ENCODE results near the gene RO60. TPM values are rescaled to one million over a fixed set of nuclear protein-coding genes. Genes with fewer than 3 reads are reported as not detected.

Gene RO60
- total RNA-seq, 4 donors from 2014 or later, result 43.4 to 63.9 (median 62.6) TPM

GRCh38 chr1:193054169-193054675 is 5.2 kb upstream of the RO60 start:
- WGBS, result 76% methylated on average over 4 of the region's 4 CpGs
- no peaks in the 10 kb centered on the region for H3K9me3 ChIP-seq
- no peak for TF ChIP-seq EP300 (IDR thresholded peaks at IDR 0.05)
- no peak for TF ChIP-seq POLR2AphosphoS5 (IDR thresholded peaks at IDR 0.05)
- no peak for TF ChIP-seq CTCF (IDR thresholded peaks at IDR 0.05)
- TF ChIP-seq POLR2A (IDR thresholded peaks at IDR 0.05), result no peak

GRCh38 chr1:193058529-193059281 is 707 bp upstream of the RO60 start:
- Histone ChIP-seq H3K27me3 (no peaks in the 10 kb centered on the region), H3K9me3 (no peaks in the 10 kb centered on the region), H3K4me3 (peak overlapping the region; percentile 95), H3K36me3 (no peaks in the 10 kb centered on the region), H3K4me1 (peaks cover 33% of the 10 kb centered on the region), H3K27ac (peak overlapping the region; percentile 100)
- DNase-seq (ENCODE audit: low spot score in 2 of 2), result peak; percentile 64 to 81
- 0% methylated on average over 17 of the region's 37 CpGs for WGBS
- TF ChIP-seq CTCF (IDR thresholded peaks at IDR 0.05) (no peak), EP300 (IDR thresholded peaks at IDR 0.05) (no peak), POLR2AphosphoS5 (IDR thresholded peaks at IDR 0.05) (no peak), POLR2A (IDR thresholded peaks at IDR 0.05) (no peak)

More at GRCh38 chr1:193054169-193054675, 5.2 kb upstream of the RO60 start:
- Histone ChIP-seq H3K27me3 (no peaks in the 10 kb centered on the region), H3K27ac (no peak overlapping the region), H3K4me1 (peaks cover 16% of the 10 kb centered on the region), H3K4me3 (no peak overlapping the region), H3K36me3 (peaks cover 14% of the 10 kb centered on the region)
- no peak for DNase-seq (ENCODE audit: low spot score in 2 of 2)

- no peaks in the 10 kb centered on the region for H3K9me3 ChIP-seq
- peak overlapping the region; percentile 100 for H3K27ac ChIP-seq
- H3K4me1 ChIP-seq, result peaks cover 33% of the 10 kb centered on the region
- H3K4me3 ChIP-seq, result peak overlapping the region; percentile 95
- no peaks in the 10 kb centered on the region for H3K27me3 ChIP-seq
- H3K36me3 ChIP-seq, result no peaks in the 10 kb centered on the region
- no peak for DNase-seq (ENCODE audit: low spot score in 2 of 2)
- TF ChIP-seq CTCF (IDR thresholded peaks at IDR 0.05) (no peak), EP300 (IDR thresholded peaks at IDR 0.05) (no peak), POLR2A (IDR thresholded peaks at IDR 0.05) (no peak), POLR2AphosphoS5 (IDR thresholded peaks at IDR 0.05) (no peak)
- under 1% methylated on average over 9 of the region's 9 CpGs for WGBS
These were observed 647 bp downstream of the RO60 start for GRCh38 chr1:193060115-193060403.

- H3K4me1 ChIP-seq, result peaks cover 33% of the 10 kb centered on the region
- H3K27ac ChIP-seq, result peak overlapping the region; percentile 100
- H3K9me3 ChIP-seq, result no peaks in the 10 kb centered on the region
- H3K27me3 ChIP-seq, result no peaks in the 10 kb centered on the region
- no peak for DNase-seq (ENCODE audit: low spot score in 2 of 2)
- peak overlapping the region; percentile 95 for H3K4me3 ChIP-seq
- no peak for TF ChIP-seq POLR2A (IDR thresholded peaks at IDR 0.05)
- no peak for TF ChIP-seq EP300 (IDR thresholded peaks at IDR 0.05)
- TF ChIP-seq POLR2AphosphoS5 (IDR thresholded peaks at IDR 0.05), result no peak
- no peak for TF ChIP-seq CTCF (IDR thresholded peaks at IDR 0.05)
- WGBS, result 11% methylated on average over 4 of the region's 4 CpGs
- no peaks in the 10 kb centered on the region for H3K36me3 ChIP-seq
These were observed 994 bp downstream of the RO60 start for GRCh38 chr1:193060406-193060805.

- peak overlapping the region; percentile 95 for H3K4me3 ChIP-seq
- no peak for DNase-seq (ENCODE audit: low spot score in 2 of 2)
- peaks cover 33% of the 10 kb centered on the region for H3K4me1 ChIP-seq
- peak overlapping the region; percentile 100 for H3K27ac ChIP-seq
- H3K36me3 ChIP-seq, result no peaks in the 10 kb centered on the region
- no peaks in the 10 kb centered on the region for H3K27me3 ChIP-seq
- TF ChIP-seq POLR2A (IDR thresholded peaks at IDR 0.05) (no peak), CTCF (IDR thresholded peaks at IDR 0.05) (no peak), EP300 (IDR thresholded peaks at IDR 0.05) (no peak), POLR2AphosphoS5 (IDR thresholded peaks at IDR 0.05) (no peak)
- H3K9me3 ChIP-seq, result no peaks in the 10 kb centered on the region
- 4% methylated on average over 2 of the region's 2 CpGs for WGBS
These were observed 1.5 kb downstream of the RO60 start for GRCh38 chr1:193060938-193061337.

Data from suprapubic skin (tissue), 4 donors.